Nephron (organoid): ENCODE data around the gene TAF3.

Experiments used
- H3K27ac Mint-ChIP-seq, 3 experiments: 2 replicates each; pipeline ENCODE4 v1.8.0; 2020; ENCODE audit warnings: mixed read lengths in 3 of 3, mild to moderate bottlenecking in 2 of 3, moderate library complexity in 1 of 3
- H3K27me3 Mint-ChIP-seq: 2 replicates; pipeline ENCODE4 v1.8.0; 2021; ENCODE audit warnings: low read depth, mild to moderate bottlenecking, moderate library complexity, mixed read lengths
- H3K36me3 Mint-ChIP-seq: 2 replicates; pipeline ENCODE4 v1.8.0; 2020; ENCODE audit warnings: low read depth, mixed read lengths
- H3K4me1 Mint-ChIP-seq: 2 replicates; pipeline ENCODE4 v1.8.0; 2020; ENCODE audit warnings: mixed read lengths
- H3K4me3 Mint-ChIP-seq, 3 experiments: 2 replicates each; pipeline ENCODE4 v1.8.0; 2020; ENCODE audit warnings: mild to moderate bottlenecking in 3 of 3, mixed read lengths in 3 of 3, moderate library complexity in 2 of 3
- H3K9me3 Mint-ChIP-seq: 2 replicates; pipeline ENCODE4 v1.8.0; 2020; ENCODE audit warnings: mixed read lengths
- TF ChIP-seq, protein P1 (sequence below), 3 experiments: fragments of 200-600 bp; sonication (generic); IDR thresholded peaks; one replicate each; pipeline ENCODE4 v1.5.0; 2021; ENCODE audit warnings: antibody characterized with exemption in 3 of 3; ENCODE audit not compliant: unreplicated experiment in 3 of 3

Gene TAF3

DNA sequence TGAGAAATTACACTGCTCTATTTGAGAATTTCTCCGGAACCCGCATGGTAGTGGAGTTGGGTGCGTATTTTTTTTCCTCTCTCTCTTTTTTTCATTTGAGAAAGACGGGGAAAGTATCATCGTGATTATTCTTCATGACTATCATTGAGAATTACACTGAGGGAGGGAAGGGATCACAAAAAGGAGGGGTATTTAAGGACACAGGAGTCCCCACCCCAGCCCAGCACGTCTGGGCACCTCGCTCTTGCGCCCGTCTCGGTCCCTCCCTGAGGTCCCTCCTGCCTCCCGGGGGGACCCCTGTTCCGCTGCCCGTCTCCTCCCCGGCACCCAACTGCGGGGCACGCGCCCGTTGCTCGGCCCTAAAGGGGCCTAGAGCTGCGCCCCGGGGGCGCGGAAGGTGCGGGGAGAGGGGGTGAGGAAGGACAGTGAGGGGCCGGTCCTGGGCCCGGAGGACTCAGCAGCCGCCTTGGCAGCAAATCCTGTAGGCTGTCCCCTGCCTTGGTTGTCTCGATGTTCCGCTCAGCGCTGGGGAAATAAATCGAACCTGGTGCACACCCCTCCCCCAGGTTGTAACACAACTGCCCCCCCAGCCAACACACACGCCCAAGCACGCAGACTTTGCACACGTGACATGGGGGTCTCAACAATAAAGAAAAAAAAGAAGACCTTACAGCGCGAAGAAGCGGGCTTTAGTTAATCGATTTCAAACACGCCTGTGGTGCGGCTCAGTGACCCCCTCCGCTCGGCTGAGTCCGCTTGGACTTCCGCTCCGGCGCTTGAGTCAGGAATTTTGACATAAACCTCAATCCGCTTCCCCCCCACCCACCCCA lies 217.6 kb downstream of the TAF3 start:
- peak overlapping the region in 2 of 3 experiments; percentile 28 to 54 for H3K27ac Mint-ChIP-seq
- TF ChIP-seq, protein P1, sequence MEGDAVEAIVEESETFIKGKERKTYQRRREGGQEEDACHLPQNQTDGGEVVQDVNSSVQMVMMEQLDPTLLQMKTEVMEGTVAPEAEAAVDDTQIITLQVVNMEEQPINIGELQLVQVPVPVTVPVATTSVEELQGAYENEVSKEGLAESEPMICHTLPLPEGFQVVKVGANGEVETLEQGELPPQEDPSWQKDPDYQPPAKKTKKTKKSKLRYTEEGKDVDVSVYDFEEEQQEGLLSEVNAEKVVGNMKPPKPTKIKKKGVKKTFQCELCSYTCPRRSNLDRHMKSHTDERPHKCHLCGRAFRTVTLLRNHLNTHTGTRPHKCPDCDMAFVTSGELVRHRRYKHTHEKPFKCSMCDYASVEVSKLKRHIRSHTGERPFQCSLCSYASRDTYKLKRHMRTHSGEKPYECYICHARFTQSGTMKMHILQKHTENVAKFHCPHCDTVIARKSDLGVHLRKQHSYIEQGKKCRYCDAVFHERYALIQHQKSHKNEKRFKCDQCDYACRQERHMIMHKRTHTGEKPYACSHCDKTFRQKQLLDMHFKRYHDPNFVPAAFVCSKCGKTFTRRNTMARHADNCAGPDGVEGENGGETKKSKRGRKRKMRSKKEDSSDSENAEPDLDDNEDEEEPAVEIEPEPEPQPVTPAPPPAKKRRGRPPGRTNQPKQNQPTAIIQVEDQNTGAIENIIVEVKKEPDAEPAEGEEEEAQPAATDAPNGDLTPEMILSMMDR (IDR thresholded peaks at IDR 0.05; ENCODE audit: unreplicated experiment in 3 of 3) = no peak
- peaks cover 12% of the 10 kb centered on the region for H3K9me3 Mint-ChIP-seq
- H3K36me3 Mint-ChIP-seq = no peaks in the 10 kb centered on the region
- peak overlapping the region; percentile 57 to 71 (median 61) for H3K4me3 Mint-ChIP-seq
- H3K27me3 Mint-ChIP-seq = peaks cover 100% of the 10 kb centered on the region
- peaks cover 15% of the 10 kb centered on the region for H3K4me1 Mint-ChIP-seq

DNA sequence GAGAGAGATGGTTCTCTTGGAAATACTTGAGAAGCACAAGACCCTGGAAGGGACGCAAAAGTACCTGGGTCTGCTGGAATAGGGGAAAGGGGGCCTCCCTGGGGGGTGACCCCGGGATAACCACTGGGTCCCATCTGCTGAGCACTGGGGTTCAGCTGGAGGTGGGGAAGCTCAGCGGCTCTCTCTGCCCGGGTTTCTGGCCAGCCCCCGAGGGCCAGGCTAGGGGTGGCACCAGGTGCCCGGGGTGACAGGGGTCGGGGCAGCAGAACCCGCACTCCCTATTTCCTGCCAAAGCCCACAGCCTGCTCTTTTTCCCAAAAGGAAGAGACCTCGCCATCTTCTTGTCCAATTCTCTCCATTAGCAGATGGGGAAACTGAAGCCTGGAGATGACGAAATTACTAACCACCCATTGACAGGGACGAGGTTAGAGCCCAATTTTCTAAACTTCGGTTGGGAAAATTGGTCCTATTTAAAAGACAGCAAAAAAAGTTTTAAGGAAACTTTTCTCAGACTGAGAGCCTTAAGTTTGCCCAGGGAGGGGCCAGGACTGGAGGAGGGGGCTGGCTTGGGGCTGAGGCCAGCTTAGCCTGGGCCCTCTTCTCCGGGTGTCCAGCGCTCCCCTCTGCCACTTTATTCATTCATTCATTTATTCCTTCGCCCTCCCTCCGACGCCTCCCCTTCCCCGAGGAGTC lies 218.3 kb downstream of the TAF3 start:
- Mint-ChIP-seq H3K27ac (no peak overlapping the region), H3K9me3 (peaks cover 11% of the 10 kb centered on the region), H3K4me1 (peaks cover 15% of the 10 kb centered on the region), H3K27me3 (peaks cover 100% of the 10 kb centered on the region), H3K36me3 (no peaks in the 10 kb centered on the region), H3K4me3 (peak overlapping the region in 2 of 3 experiments; percentile 37 to 66)
- TF ChIP-seq, protein P1 (IDR thresholded peaks at IDR 0.05; ENCODE audit: unreplicated experiment in 3 of 3) = no peak

DNA sequence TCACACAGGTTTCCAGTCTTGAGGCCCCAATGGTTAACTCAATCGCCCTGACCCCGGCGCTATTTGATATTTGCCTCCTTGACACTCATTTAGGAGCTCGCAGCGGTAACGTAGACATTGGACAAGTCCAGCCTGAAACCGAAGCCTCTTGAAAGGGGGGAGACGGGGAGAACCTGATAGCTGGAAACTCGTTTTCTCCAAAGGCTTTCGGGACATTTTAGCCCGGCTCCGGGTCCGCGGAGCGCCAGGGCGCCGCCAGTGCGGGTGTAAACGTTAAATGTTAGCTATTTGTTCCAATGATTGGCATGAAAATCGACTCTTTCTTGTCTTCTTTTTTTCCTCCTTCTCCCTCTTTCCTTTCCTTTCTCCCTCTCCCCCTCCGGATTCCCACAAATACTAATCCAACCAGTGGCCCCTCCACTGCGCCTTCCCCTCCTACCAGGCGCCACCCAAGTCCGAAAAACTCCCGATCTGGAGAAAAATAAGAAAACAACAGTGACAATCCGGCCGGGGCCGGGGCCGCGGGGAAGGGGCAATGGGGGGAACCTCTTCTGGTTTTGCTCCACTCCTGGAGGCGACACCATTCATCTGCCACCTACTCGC lies 219.0 kb downstream of the TAF3 start:
- Mint-ChIP-seq H3K27me3 (peaks cover 100% of the 10 kb centered on the region), H3K36me3 (no peaks in the 10 kb centered on the region), H3K27ac (no peak overlapping the region), H3K4me1 (peaks cover 15% of the 10 kb centered on the region), H3K4me3 (peak overlapping the region in 2 of 3 experiments; percentile 60 to 66), H3K9me3 (peaks cover 9% of the 10 kb centered on the region)
- TF ChIP-seq, protein P1 (IDR thresholded peaks at IDR 0.05; ENCODE audit: unreplicated experiment in 3 of 3) = no peak

DNA sequence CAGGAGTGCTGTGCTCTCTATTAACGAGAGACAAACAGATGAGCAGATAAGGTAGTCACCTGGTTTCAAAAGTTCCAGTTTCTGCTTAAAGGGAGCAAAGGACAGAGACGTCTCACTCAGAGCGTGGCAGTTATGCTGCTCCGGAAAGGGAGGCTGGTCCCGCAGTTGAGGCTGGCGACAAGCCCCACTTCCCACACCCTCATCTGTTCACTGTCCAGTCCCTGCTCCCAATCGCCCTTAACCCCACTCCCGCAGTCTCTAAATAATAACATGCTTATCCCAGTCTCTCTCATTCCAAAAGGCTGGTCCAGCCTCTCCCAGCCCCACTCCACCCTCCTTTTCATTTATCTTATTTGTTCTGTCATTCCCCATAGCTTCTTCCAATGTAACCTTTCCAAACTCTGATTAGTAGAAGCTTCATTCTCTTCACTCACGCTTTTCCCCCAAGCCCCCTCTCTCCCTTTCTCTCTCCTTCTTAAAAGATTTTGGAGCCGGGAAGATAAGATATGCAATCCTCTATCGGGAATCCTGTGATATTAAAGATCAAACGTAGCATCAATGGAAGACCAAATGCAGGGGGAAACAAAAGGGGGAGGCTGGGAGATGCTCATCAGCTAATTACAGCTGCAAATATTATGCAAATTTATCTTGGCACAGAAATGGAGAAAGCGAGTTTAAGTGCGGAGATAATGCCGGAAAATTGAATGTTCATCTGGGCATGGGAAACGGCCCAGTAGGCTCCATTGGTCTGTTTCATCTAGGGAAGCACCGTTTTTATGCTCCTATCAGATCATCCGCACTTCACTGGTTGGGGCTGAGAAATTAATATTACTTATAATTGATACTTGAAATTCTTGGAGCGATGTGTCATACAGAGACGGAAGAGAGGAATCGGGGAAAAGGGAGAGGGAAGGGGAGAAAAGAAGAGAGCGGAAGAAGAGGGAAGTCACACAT lies 219.9 kb downstream of the TAF3 start:
- TF ChIP-seq, protein P1 (IDR thresholded peaks at IDR 0.05; ENCODE audit: unreplicated experiment in 3 of 3) = no peak
- peak overlapping the region in 1 of 3 experiments; percentile 4 for H3K4me3 Mint-ChIP-seq

DNA sequence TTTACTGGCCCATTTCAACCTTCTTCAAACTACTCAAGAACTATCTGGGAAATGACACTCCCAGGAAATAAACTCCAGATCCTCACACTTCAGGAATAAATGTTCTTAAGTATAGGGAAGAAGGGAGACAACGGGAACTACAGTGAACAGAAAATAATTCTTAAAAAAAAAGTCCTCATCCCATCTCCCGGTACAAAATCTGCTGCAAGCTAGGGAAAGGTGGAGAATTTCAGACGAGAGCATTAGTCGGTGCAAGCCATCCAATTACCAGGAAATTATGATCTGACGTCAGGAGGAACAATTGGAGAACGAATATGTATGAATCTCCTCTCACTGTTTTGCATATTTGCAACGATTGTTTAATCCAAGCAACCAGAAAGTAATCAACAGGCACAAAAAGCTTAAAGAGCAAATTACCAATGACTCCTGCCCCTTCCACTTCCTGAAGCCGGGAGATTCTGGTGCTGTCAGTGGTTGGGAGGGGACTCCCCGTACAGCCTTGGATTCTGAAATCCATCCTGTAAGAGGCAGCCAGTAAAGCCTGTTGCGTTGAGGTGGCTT lies 221.1 kb downstream of the TAF3 start:
- peaks cover 100% of the 10 kb centered on the region for H3K27me3 Mint-ChIP-seq
- H3K4me1 Mint-ChIP-seq = peaks cover 27% of the 10 kb centered on the region
- H3K36me3 Mint-ChIP-seq = no peaks in the 10 kb centered on the region
- no peak overlapping the region for H3K27ac Mint-ChIP-seq
- H3K4me3 Mint-ChIP-seq = no peak overlapping the region
- TF ChIP-seq, protein P1 (IDR thresholded peaks at IDR 0.05; ENCODE audit: unreplicated experiment in 3 of 3) = no peak
- H3K9me3 Mint-ChIP-seq = peaks cover 6% of the 10 kb centered on the region

More for the DNA sequence above, 219.9 kb downstream of the TAF3 start:
- Mint-ChIP-seq H3K9me3 (peaks cover 8% of the 10 kb centered on the region), H3K4me1 (peaks cover 22% of the 10 kb centered on the region), H3K27me3 (peaks cover 100% of the 10 kb centered on the region), H3K27ac (no peak overlapping the region), H3K36me3 (no peaks in the 10 kb centered on the region)
